Measurements from ENCODE around the gene GABRR3. TPM values are rescaled to one million over a fixed set of nuclear protein-coding genes. Genes with fewer than 3 reads are reported as not detected.

Gene GABRR3
- total RNA-seq, 1 experiment from 2014 or later: not detected

GRCh38 chr3:97993526-97993925, 41.6 kb downstream of the GABRR3 start:
- POLR2A ChIA-PET (ENCODE audit: low non-redundant PET): no interaction called here
- Histone ChIP-seq H3K27ac (ENCODE audit: low read depth, low read length, poor library complexity, severe bottlenecking) (no peak overlapping the region), H3K4me3 (ENCODE audit: low read depth, low read length, poor library complexity, severe bottlenecking) (no peak overlapping the region), H3K4me1 (ENCODE audit: insufficient read depth, low read length, poor library complexity, severe bottlenecking) (no peaks in the 10 kb centered on the region), H3K27me3 (replicated peaks; ENCODE audit: insufficient read depth, low read depth, low read length, poor library complexity) (no peaks in the 10 kb centered on the region), H3K9me3 (ENCODE audit: low read depth, low read length, poor library complexity, severe bottlenecking) (no peaks in the 10 kb centered on the region), H3K36me3 (ENCODE audit: insufficient read depth, low read length, poor library complexity, severe bottlenecking) (no peaks in the 10 kb centered on the region)
- intact Hi-C loops (cut with micrococcal nuclease; ENCODE audit: unreplicated experiment): no loop called here
- no peak for DNase-seq (ENCODE audit: low spot score)
- CTCF ChIA-PET: no interaction called here
- no peak for TF ChIP-seq EZH2 (IDR thresholded peaks at IDR 0.05; ENCODE audit: borderline replicate concordance, low read depth, low read length, poor library complexity, severe bottlenecking)
- TF ChIP-seq CTCF (conservative IDR thresholded peaks at IDR 0.05; ENCODE audit: low read depth, low read length): no peak
- BruUV-seq (replicated peaks): no TSS peak

- CTCF ChIA-PET: no interaction called here
- intact Hi-C loops (cut with micrococcal nuclease; ENCODE audit: unreplicated experiment): no loop called here
- Histone ChIP-seq H3K27ac (ENCODE audit: low read depth, low read length, poor library complexity, severe bottlenecking) (no peak overlapping the region), H3K36me3 (ENCODE audit: insufficient read depth, low read length, poor library complexity, severe bottlenecking) (no peaks in the 10 kb centered on the region), H3K27me3 (replicated peaks; ENCODE audit: insufficient read depth, low read depth, low read length, poor library complexity) (no peaks in the 10 kb centered on the region), H3K4me3 (ENCODE audit: low read depth, low read length, poor library complexity, severe bottlenecking) (no peak overlapping the region), H3K9me3 (ENCODE audit: low read depth, low read length, poor library complexity, severe bottlenecking) (no peaks in the 10 kb centered on the region), H3K4me1 (ENCODE audit: insufficient read depth, low read length, poor library complexity, severe bottlenecking) (no peaks in the 10 kb centered on the region)
- TF ChIP-seq CTCF (conservative IDR thresholded peaks at IDR 0.05; ENCODE audit: low read depth, low read length): no peak
- BruUV-seq (replicated peaks): no TSS peak
- DNase-seq (ENCODE audit: low spot score): no peak
- POLR2A ChIA-PET (ENCODE audit: low non-redundant PET): no interaction called here
Observed at GRCh38 chr3:97992547-97993173, 42.5 kb downstream of the GABRR3 start.

GRCh38 chr3:97991293-97991682, 43.8 kb downstream of the GABRR3 start:
- Histone ChIP-seq H3K27ac (ENCODE audit: low read depth, low read length, poor library complexity, severe bottlenecking) (no peak overlapping the region), H3K4me1 (ENCODE audit: insufficient read depth, low read length, poor library complexity, severe bottlenecking) (no peaks in the 10 kb centered on the region), H3K36me3 (ENCODE audit: insufficient read depth, low read length, poor library complexity, severe bottlenecking) (no peaks in the 10 kb centered on the region), H3K4me3 (ENCODE audit: low read depth, low read length, poor library complexity, severe bottlenecking) (no peak overlapping the region), H3K9me3 (ENCODE audit: low read depth, low read length, poor library complexity, severe bottlenecking) (no peaks in the 10 kb centered on the region), H3K27me3 (replicated peaks; ENCODE audit: insufficient read depth, low read depth, low read length, poor library complexity) (no peaks in the 10 kb centered on the region)
- intact Hi-C loops (cut with micrococcal nuclease; ENCODE audit: unreplicated experiment): no loop called here
- ChIA-PET POLR2A (ENCODE audit: low non-redundant PET) (no interaction called here), CTCF (no interaction called here)
- no TSS peak for BruUV-seq (replicated peaks)
- no peak for TF ChIP-seq CTCF (conservative IDR thresholded peaks at IDR 0.05; ENCODE audit: low read depth, low read length)
- no peak for TF ChIP-seq EZH2 (IDR thresholded peaks at IDR 0.05; ENCODE audit: borderline replicate concordance, low read depth, low read length, poor library complexity, severe bottlenecking)
- no peak for DNase-seq (ENCODE audit: low spot score)
